NCI-H82 (cell line): ENCODE measurements around the gene ABCB9.
"Not testable (repeated sequence)": the region's sequence is repeated elsewhere in the genome, so short reads cannot be mapped to it uniquely, and the experiment has no call there.

Experiments
- DNase-seq: peaks from one replicate; lab custom pipeline; 2025; lab: John Stamatoyannopoulos, UW

Gene ABCB9

GRCh38 chr12:122963941-122964265, 2.4 kb downstream of the ABCB9 start:
- DNase-seq = no peak

- no peak for DNase-seq
Measured at GRCh38 chr12:122961531-122962329, 4.5 kb downstream of the ABCB9 start.

DNA sequence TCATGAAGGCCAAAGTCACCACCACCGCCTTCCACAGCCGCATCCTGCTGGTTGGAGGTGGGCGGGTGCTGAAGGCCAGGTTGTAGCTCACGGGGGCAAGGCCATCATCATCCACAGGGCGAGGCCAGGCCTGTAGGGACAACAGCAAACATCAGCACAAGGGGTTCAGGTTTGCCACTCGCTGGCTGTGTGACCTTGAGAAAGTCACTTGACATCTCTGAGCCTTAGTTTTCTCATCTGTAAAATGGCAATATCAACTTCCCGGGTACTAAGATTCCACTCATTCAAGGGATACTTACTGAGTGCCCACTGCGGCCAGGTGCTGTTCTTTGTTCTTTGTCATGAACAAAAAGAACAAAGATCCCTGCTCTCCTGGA, 6.1 kb downstream of the ABCB9 start:
- no peak for DNase-seq

DNA sequence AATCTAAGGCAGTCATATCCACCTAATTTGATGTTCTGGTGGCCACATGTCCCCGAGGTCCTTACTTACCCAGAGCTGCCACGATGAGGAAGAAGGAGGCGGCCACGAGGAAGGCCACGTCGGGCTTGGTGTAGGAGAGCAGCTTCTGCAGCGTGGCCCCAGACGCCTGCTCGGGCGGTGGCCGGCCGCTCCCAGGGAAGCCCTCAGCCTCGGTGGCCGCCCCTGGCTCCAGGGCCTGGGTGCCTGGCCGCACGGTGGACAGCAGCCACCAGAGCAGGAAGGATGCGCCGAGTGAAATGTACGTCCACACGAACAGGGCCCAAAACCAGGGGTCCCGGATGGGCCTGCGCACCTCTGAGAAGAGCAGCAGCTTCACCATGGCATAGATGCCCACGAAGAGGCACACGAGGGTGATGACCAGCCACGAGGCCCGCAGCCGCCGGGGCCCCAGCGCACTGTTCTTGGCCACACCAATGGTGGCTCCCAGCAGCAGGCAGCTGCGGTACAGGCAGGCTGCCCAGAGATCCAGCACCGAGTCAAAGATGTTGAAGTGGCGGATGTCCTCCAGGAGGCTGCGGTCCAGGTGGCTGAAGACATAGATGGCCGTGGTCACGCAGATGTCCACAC, 6.6 kb downstream of the ABCB9 start:
- no peak for DNase-seq

DNA sequence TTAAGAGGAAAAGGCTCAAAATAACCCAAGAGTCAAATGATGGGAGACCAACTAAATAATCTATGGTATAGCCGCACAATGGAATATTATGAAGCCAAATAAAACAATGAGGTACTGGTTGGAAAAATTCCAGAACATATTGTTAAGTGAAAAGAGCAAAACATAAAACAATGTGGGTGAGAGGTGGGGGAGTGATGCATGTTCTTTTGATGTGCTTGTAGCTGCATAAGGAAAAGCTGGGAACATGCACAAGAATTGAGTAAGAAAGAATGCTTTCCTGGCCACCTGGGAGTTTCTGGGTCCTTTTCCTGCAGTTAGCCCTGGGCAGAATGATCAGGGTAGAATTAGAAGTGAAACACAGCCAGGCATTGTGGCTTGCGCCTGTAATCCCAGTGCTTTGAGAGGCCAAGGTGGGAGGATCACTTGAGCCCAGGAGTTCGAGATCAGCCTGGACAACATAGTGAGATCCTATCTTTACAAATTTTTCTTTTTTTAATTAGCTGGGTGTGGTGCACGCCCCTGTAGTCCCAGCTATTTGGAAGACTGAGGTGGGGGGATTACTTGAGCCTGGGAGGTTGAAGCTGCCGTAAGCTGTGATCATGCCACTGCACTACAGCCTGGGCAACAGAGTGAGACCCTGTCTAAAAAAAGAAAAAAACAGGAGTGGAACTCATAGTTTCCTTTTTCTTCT, 7.9 kb downstream of the ABCB9 start:
- DNase-seq = no peak

- DNase-seq = no peak
Measured at GRCh38 chr12:122956035-122956434, 10.2 kb downstream of the ABCB9 start.

- peak; percentile 90 for DNase-seq
Measured at GRCh38 chr12:122955156-122955555, 11.1 kb downstream of the ABCB9 start.

DNA sequence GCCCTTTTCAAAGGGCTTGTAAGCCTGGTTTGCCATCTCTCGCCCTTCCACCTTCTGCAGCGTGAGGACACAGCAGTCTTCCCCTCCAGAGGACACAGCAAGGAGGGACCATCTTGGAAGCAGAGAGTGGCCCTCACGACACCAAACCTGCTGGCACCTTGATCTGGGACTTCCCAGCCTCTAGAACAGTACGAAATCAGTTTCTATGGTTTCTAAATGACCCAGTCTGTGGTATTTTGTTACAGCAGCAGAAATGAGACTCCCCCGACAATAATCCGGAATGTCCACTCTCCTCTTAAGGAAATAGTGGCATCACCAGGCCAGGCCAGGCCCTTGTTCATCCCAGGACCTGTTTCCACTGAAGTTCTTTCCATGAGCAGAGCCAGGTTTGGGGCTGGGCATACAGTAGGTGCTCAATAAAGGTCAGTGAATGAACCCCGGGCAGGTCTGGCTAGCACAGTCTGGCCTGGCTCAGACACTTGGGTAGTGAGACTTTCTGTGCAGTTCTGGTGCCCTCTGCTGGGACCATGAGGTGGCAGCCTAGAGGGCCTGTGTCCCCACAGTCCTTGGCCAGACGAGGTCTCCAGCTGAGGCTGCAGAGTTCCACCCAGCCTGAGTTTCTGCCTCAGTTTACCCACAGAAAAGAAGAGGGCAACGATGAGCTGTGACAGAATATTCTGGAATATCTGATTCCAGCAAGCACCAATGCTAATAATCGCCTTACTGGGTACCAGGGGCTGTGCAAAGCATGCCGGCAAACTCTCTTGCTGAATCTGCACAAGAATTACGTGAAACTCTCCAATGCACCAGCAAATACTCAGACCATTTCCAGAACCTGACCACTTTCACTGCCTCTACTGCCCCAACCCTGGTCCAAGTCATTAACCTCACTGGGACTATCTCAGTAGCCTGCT, 14.0 kb downstream of the ABCB9 start:
- peak; percentile 83 for DNase-seq

DNA sequence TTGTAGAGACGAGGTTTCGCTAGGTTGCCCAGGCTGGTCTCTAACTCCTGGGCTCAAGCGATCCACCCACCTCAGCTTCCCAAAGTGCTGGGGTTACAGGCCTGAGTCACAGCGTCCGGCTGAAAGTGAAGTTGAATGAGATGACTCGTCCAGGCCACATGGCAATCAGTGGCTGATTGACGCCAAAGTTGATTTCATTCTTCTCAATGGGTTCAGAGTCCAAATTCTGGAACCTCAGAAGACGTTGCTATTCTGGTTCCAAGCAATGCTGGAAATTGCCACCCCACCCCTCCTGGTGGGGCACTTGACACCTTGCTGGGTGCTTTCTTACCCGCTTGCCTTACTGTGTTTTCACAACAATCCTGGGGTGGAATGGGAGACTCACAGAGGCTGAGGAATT, 14.9 kb downstream of the ABCB9 start:
- no peak for DNase-seq

- DNase-seq = no peak
Measured at GRCh38 chr12:122949816-122950675, 16.2 kb downstream of the ABCB9 start.

DNA sequence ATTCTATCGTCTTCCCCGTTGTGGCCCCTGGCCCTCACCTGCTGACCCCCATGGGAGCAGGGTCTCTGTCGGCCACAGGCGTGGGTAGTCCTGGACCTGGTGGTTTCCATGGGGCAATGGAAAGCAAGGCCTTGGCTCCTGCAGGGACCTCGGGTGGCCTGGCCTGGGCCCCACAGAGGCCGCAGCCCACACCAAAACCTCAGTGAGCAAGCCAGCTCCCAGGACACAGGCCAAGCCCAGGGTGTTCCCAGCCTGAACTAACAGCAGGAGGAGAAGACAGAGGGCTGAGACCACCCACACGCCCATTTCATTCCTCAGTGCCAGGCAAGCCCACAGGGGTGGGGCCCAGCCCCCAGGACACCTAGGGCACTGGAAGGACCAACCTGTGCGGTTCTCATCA, 16.9 kb downstream of the ABCB9 start:
- no peak for DNase-seq

DNA sequence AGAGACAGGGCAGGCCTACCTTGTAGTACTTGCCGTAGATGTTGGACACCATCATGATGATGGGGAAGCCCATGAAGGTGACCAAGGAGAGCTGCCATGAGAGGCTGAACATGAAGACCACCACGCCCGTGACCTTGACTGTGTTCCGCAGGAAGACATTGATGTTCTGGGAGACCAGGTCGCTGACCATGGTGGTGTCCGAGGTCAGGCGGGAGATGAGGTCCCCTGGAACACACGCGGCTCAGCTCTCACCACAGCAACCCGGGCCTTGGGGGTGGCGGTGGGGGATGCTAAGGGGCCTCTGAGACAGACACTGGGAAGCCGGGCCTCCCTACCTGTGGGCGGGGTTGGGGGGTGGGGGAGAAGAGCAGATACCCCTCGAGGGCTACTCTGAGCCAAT, 17.7 kb downstream of the ABCB9 start:
- DNase-seq = no peak

DNA sequence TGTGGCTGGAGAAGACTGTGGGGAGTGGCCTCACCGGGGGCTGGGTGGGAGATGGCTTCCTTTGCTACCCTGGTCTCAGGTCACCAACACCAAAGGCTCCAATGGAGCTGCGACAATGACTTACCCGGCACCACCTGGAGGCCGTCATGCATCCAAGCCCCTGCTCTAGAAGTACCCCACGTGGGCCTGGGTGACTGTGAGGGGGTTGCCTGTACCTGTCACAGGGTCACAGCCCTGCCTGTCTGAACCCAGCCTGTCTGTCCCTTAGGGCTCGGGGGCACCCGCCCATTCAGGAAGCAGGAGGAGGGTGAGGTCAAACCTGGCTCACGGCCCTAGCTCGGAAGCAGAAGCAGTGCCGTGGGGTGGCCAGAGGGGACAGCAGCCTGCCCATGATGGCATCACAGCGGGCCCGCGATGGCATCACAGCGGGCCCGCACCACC, 18.9 kb downstream of the ABCB9 start:
- DNase-seq = no peak

GRCh38 chr12:122946690-122947341, 19.4 kb downstream of the ABCB9 start:
- DNase-seq = no peak

GRCh38 chr12:122944605-122945592, 21.4 kb downstream of the ABCB9 start:
- no peak for DNase-seq

DNA sequence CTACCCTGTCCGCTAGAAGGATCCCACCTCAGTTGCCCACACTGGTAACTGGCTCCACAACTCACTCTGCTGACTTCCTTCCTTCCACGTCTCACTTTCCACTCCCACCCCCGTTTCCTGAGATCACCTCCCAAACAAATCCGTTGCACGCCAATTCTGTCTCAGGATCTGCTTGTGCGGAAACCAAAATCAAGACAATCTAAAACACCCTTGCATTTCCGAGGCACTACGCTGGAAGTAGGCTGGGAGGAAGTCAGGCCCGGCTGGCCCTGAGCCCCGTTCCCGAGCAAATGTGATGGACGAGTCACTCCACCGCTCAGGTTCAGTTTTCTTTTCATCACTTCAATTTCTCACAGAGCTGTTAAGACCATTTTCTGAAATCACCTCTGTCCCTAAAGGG, 23.1 kb downstream of the ABCB9 start:
- DNase-seq = no peak

DNA sequence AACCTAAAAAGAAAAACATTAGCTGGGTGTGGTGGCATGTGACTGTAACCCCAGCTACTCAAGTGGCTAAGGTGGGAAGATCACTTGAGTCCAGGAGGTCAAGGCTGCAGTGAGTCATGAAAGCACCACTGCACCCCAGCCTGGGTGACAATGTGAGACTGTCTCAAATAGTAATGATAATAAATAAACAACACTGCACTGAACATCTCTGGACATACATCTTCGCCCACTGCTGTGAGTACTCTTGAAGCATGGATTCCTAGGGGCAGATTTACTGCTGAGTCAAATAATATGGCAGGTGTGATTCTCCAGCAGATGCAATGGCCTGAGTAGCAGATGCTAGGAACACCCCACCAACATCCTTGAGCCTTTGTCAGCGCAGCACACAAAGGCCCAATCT, 23.6 kb downstream of the ABCB9 start:
- DNase-seq = no peak

GRCh38 chr12:122941351-122941750, 24.9 kb downstream of the ABCB9 start:
- DNase-seq = not testable (repeated sequence)

- no peak for DNase-seq
Measured at GRCh38 chr12:122939125-122939524, 27.1 kb downstream of the ABCB9 start.
